Motor neuron (in vitro differentiated cells): ENCODE data around the gene VPS13D. TPM values are rescaled to one million over a fixed set of nuclear protein-coding genes. Genes with fewer than 3 reads are reported as not detected.

Experiments used
- ATAC-seq, 8 experiments: fragments of 200-7000 bp; cut with Tn5 transposase; replicated peaks in 6 of 8; 2 replicates each; pipeline ENCODE4 v1.8.0; 2021; ENCODE audit warnings: mild to moderate bottlenecking in 8 of 8, moderate library complexity in 8 of 8
- H3K27ac ChIP-seq, 2 donors: fragments of 250-450 bp; sonication (Bioruptor Pico); 2 replicates each; pipeline ENCODE4 v1.9.0; 2021; ENCODE audit warnings: antibody characterized with exemption in 2 of 2, mild to moderate bottlenecking in 2 of 2, moderate library complexity in 1 of 2
- H3K4me1 ChIP-seq, 2 donors: fragments of 250-450 bp; sonication (Bioruptor Pico); replicated peaks in 1 of 2; 2 replicates each; pipeline ENCODE4 v1.6.1; 2021; ENCODE audit warnings: antibody characterized with exemption in 2 of 2, mild to moderate bottlenecking in 2 of 2, moderate library complexity in 1 of 2
- H3K4me3 ChIP-seq, 5 donors: fragments of 250-450 bp; sonication (Bioruptor Pico); 2 replicates each; pipeline ENCODE4 v1.9.0; 2021; ENCODE audit warnings: antibody characterized with exemption in 5 of 5, mild to moderate bottlenecking in 5 of 5, moderate library complexity in 4 of 5
- WGBS, 10 experiments: fragments of 450-650 bp; shearing (Covaris generic); methylation state at CpG; one replicate each; pipeline ENCODE4 v1.0.0; 2022; 5-methylcytosine and 5-hydroxymethylcytosine counted together
- in situ Hi-C, 9 experiments: fragments of 400-800 bp; cut with MboI; loops; one replicate each; pipeline ENCODE4 v1.15.0; 2021; ENCODE audit warnings: low sequenced_read_pairs in 9 of 9, low pct_unique_long_range_greater_than_20kb in 2 of 9; ENCODE audit not compliant: unreplicated experiment in 9 of 9
- total RNA-seq, 8 experiments: library from RNA; unstranded; fragments of 300-600 nt; gene quantifications; 2 replicates each; pipeline versions ENCODE4 v1.2.3 to v1.2.4, GENCODE V29; 2022

VPS13D gene
- total RNA-seq, 8 experiments from 2014 or later, result 18.7 to 130 (median 34.7) TPM

- in situ Hi-C loops, result loop anchor here in 1 of 9 experiments (25.0 kb wide), 1 partner anchor 111 kb away; no protein-coding TSS in a partner anchor
- Histone ChIP-seq H3K27ac (no peak overlapping the region), H3K4me1 (peaks cover 73 to 87% of the 10 kb centered on the region in 2 donors), H3K4me3 (no peak overlapping the region)
- WGBS, 10 experiments, result 60 to 95% (median 90%) methylated on average over 1 to 2 of the region's 2 CpGs; no CpG with 5 or more reads in 2 of the 10 experiments
- peak in 1 of 8 experiments; percentile 1 for ATAC-seq
These were observed 246.1 kb downstream of the VPS13D start for GRCh38 chr1:12475947-12476346.

GRCh38 chr1:12477314-12477713, 247.5 kb downstream of the VPS13D start:
- H3K4me3 ChIP-seq, result no peak overlapping the region
- ATAC-seq, result no peak
- H3K27ac ChIP-seq, result peak overlapping the region; percentile 81 to 85
- in situ Hi-C loops, result loop anchor here in 1 of 9 experiments (25.0 kb wide), 1 partner anchor 110 kb away; no protein-coding TSS in a partner anchor
- 64 to 100% (median 91%) methylated on average over 1 to 5 of the region's 5 CpGs; no CpG with 5 or more reads in 2 of the 10 experiments for WGBS, 10 experiments
- peaks cover 73 to 82% of the 10 kb centered on the region in 2 donors for H3K4me1 ChIP-seq

GRCh38 chr1:12477936-12478611, 248.2 kb downstream of the VPS13D start:
- ATAC-seq, result peak; percentile 84 to 94 (median 92)
- in situ Hi-C loops, result loop anchor here in 1 of 9 experiments (25.0 kb wide), 1 partner anchor 109 kb away; no protein-coding TSS in a partner anchor
- H3K27ac ChIP-seq, result peak overlapping the region; percentile 81 to 85

GRCh38 chr1:12478612-12478985, 248.8 kb downstream of the VPS13D start:
- peak overlapping the region; percentile 81 to 85 for H3K27ac ChIP-seq
- no peak for ATAC-seq
- no peak overlapping the region for H3K4me3 ChIP-seq
- H3K4me1 ChIP-seq, result peaks cover 60 to 73% of the 10 kb centered on the region in 2 donors
- in situ Hi-C loops, result loop anchor here in 1 of 9 experiments (25.0 kb wide), 1 partner anchor 109 kb away; no protein-coding TSS in a partner anchor
- 7 to 65% (median 38%) methylated on average over 1 to 8 of the region's 11 CpGs; no CpG with 5 or more reads in 3 of the 10 experiments for WGBS, 10 experiments

More at GRCh38 chr1:12477936-12478611, 248.2 kb downstream of the VPS13D start:
- 0 to 43% (median 10%) methylated on average over 1 to 19 of the region's 19 CpGs for WGBS, 10 experiments
- Histone ChIP-seq H3K4me3 (no peak overlapping the region), H3K4me1 (peaks cover 65 to 76% of the 10 kb centered on the region in 2 donors)

- in situ Hi-C loops, result loop anchor here in 1 of 9 experiments (25.0 kb wide), 1 partner anchor 108 kb away; no protein-coding TSS in a partner anchor
- WGBS, 10 experiments, result 76 to 100% (median 85%) methylated on average over 1 to 6 of the region's 6 CpGs; no CpG with 5 or more reads in 3 of the 10 experiments
- H3K4me1 ChIP-seq, result peaks cover 53 to 66% of the 10 kb centered on the region in 2 donors
- peak overlapping the region; percentile 81 to 85 for H3K27ac ChIP-seq
- no peak for ATAC-seq
- no peak overlapping the region for H3K4me3 ChIP-seq
These were observed 249.5 kb downstream of the VPS13D start for GRCh38 chr1:12479311-12479710.

GRCh38 chr1:12480041-12480440, 250.2 kb downstream of the VPS13D start:
- no peak for ATAC-seq

GRCh38 chr1:12480748-12481362, 251.0 kb downstream of the VPS13D start:
- peak in 2 of 8 experiments; percentile 6 to 8 for ATAC-seq
- in situ Hi-C loops, result loop anchor here in 1 of 9 experiments (25.0 kb wide), 1 partner anchor 106 kb away; no protein-coding TSS in a partner anchor
- Histone ChIP-seq H3K27ac (no peak overlapping the region), H3K4me3 (no peak overlapping the region), H3K4me1 (peaks cover 38 to 51% of the 10 kb centered on the region in 2 donors)
- 70 to 100% (median 80%) methylated on average over 1 to 3 of the region's 5 CpGs; no CpG with 5 or more reads in 5 of the 10 experiments for WGBS, 10 experiments

More at GRCh38 chr1:12480041-12480440, 250.2 kb downstream of the VPS13D start:
- 87 to 100% (median 98%) methylated on average over 1 to 3 of the region's 3 CpGs; no CpG with 5 or more reads in 2 of the 10 experiments for WGBS, 10 experiments
- Histone ChIP-seq H3K4me3 (no peak overlapping the region), H3K27ac (no peak overlapping the region), H3K4me1 (peaks cover 46 to 59% of the 10 kb centered on the region in 2 donors)
- in situ Hi-C loops, result loop anchor here in 1 of 9 experiments (25.0 kb wide), 1 partner anchor 107 kb away; no protein-coding TSS in a partner anchor

- in situ Hi-C loops, result loop anchor here in 1 of 9 experiments (25.0 kb wide), 1 partner anchor 105 kb away; no protein-coding TSS in a partner anchor
- H3K4me3 ChIP-seq, result no peak overlapping the region
- ATAC-seq, result no peak
- no peak overlapping the region for H3K27ac ChIP-seq
- WGBS, 10 experiments, result 40 to 100% (median 61%) methylated on average over 1 to 6 of the region's 6 CpGs; no CpG with 5 or more reads in 3 of the 10 experiments
- H3K4me1 ChIP-seq, result peaks cover 27 to 43% of the 10 kb centered on the region in 2 donors
These were observed 252.1 kb downstream of the VPS13D start for GRCh38 chr1:12481928-12482327.

GRCh38 chr1:12482988-12483387, 253.2 kb downstream of the VPS13D start:
- Histone ChIP-seq H3K4me3 (no peak overlapping the region), H3K27ac (no peak overlapping the region), H3K4me1 (peaks cover 16 to 35% of the 10 kb centered on the region in 2 donors)
- peak in 2 of 8 experiments; percentile 3 to 27 for ATAC-seq
- 44 to 100% (median 86%) methylated on average over 2 to 3 of the region's 3 CpGs for WGBS, 10 experiments
- in situ Hi-C loops, result loop anchor here in 1 of 9 experiments (25.0 kb wide), 1 partner anchor 104 kb away; no protein-coding TSS in a partner anchor

GRCh38 chr1:12485231-12486058, 255.6 kb downstream of the VPS13D start:
- H3K4me1 ChIP-seq, result peaks cover 0 to 19% of the 10 kb centered on the region in 2 donors
- peak in 4 of 8 experiments; percentile 29 to 77 (median 42) for ATAC-seq

GRCh38 chr1:12486059-12486341, 256.2 kb downstream of the VPS13D start:
- H3K27ac ChIP-seq, result no peak overlapping the region
- 0 to 100% (median 95%) methylated on average over 1 to 2 of the region's 2 CpGs; no CpG with 5 or more reads in 4 of the 10 experiments for WGBS, 10 experiments
- H3K4me1 ChIP-seq, result peaks cover 0 to 17% of the 10 kb centered on the region in 2 donors
- in situ Hi-C loops, result loop anchor here in 1 of 9 experiments (25.0 kb wide), 1 partner anchor 101 kb away; no protein-coding TSS in a partner anchor
- no peak overlapping the region for H3K4me3 ChIP-seq
- no peak for ATAC-seq

More at GRCh38 chr1:12485231-12486058, 255.6 kb downstream of the VPS13D start:
- no peak overlapping the region for H3K4me3 ChIP-seq
- H3K27ac ChIP-seq, result no peak overlapping the region
- in situ Hi-C loops, result loop anchor here in 1 of 9 experiments (25.0 kb wide), 1 partner anchor 102 kb away; no protein-coding TSS in a partner anchor
- 33 to 95% (median 83%) methylated on average over 2 to 11 of the region's 12 CpGs; no CpG with 5 or more reads in 1 of the 10 experiments for WGBS, 10 experiments
